GM19023 (cell line): ENCODE data around the gene ASMTL.
"Not testable (repeated sequence)": the region's sequence is repeated elsewhere in the genome, so short reads cannot be mapped to it uniquely, and the experiment has no call there.

ENCODE experiments used
- ATAC-seq: cut with Tn5 transposase; IDR thresholded peaks from one replicate; pipeline ENCODE4 v1.9.1; 2021; ENCODE audit warnings: mild to moderate bottlenecking, moderate library complexity; ENCODE audit not compliant: unreplicated experiment

Gene ASMTL

GRCh38 chrX:1452516-1453394, at the start of gene ASMTL:
Gene ASMTL, minus strand, starts transcription at chrX:1452909. Its CDS starts 69 bp downstream, at chrX:1452840.
- ATAC-seq, result peak; percentile 77

- ATAC-seq, result peak; percentile 48
These were observed 49.5 kb upstream of the ASMTL start for GRCh38 chrX:1502241-1502640.

GRCh38 chrX:1500701-1501624, 48.3 kb upstream of the ASMTL start:
- ATAC-seq, result peak; percentile 53

GRCh38 chrX:1496076-1496475, 43.4 kb upstream of the ASMTL start:
- no peak for ATAC-seq

GRCh38 chrX:1493877-1494510, 41.3 kb upstream of the ASMTL start:
- ATAC-seq, result peak; percentile 44

GRCh38 chrX:1493412-1493811, 40.7 kb upstream of the ASMTL start:
- ATAC-seq, result peak; percentile 2

GRCh38 chrX:1492421-1493012, 39.8 kb upstream of the ASMTL start:
- ATAC-seq, result no peak

GRCh38 chrX:1491851-1492349, 39.2 kb upstream of the ASMTL start:
- peak; percentile 77 for ATAC-seq

- not testable (repeated sequence) for ATAC-seq
These were observed 38.5 kb upstream of the ASMTL start for GRCh38 chrX:1491248-1491647.

- ATAC-seq, result not testable (repeated sequence)
These were observed 38.0 kb upstream of the ASMTL start for GRCh38 chrX:1490723-1491122.

- not testable (repeated sequence) for ATAC-seq
These were observed 36.6 kb upstream of the ASMTL start for GRCh38 chrX:1489354-1489753.

- no peak for ATAC-seq
These were observed 36.0 kb upstream of the ASMTL start for GRCh38 chrX:1488745-1489144.

GRCh38 chrX:1488141-1488540, 35.4 kb upstream of the ASMTL start:
- ATAC-seq, result no peak

GRCh38 chrX:1487401-1487800, 34.7 kb upstream of the ASMTL start:
- ATAC-seq, result no peak

- ATAC-seq, result no peak
These were observed 34.1 kb upstream of the ASMTL start for GRCh38 chrX:1486749-1487361.

GRCh38 chrX:1486177-1486576, 33.5 kb upstream of the ASMTL start:
- ATAC-seq, result no peak

GRCh38 chrX:1485033-1485432, 32.3 kb upstream of the ASMTL start:
- ATAC-seq, result no peak

- no peak for ATAC-seq
These were observed 31.9 kb upstream of the ASMTL start for GRCh38 chrX:1484638-1485019.

GRCh38 chrX:1483843-1484637, 31.3 kb upstream of the ASMTL start:
- peak; percentile 45 for ATAC-seq
